NCI-H2196 treated with DMSO at 0.1 percent for 48 hours (cell line): ENCODE data around the gene GLB1L.
"Not testable (repeated sequence)": the region's sequence is repeated elsewhere in the genome, so short reads cannot be mapped to it uniquely, and the experiment has no call there.

ENCODE experiments used
- DNase-seq: peaks from one replicate; lab custom pipeline; 2025; ENCODE audit not compliant: unreplicated experiment; lab: John Stamatoyannopoulos, UW

Gene GLB1L

DNA sequence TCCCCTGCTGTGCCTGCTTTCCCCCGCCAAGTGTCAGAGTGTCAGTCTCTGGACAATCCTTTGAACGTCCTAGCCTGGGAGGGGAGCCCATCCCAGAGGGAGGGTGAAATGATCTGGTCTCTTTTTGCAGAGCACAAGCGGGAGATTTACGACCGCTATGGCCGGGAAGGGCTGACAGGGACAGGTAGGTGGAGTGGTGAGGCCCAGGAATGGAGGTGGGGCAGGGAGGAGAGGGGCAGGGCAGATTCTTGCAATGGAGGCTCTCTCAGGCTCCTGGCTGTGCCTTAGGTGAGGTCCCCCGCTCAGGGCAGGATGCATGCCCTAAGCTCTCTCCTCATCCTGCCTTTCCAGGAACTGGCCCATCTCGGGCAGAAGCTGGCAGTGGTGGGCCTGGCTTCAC is 36.3 kb upstream of the GLB1L start:
- DNase-seq: no peak

DNA sequence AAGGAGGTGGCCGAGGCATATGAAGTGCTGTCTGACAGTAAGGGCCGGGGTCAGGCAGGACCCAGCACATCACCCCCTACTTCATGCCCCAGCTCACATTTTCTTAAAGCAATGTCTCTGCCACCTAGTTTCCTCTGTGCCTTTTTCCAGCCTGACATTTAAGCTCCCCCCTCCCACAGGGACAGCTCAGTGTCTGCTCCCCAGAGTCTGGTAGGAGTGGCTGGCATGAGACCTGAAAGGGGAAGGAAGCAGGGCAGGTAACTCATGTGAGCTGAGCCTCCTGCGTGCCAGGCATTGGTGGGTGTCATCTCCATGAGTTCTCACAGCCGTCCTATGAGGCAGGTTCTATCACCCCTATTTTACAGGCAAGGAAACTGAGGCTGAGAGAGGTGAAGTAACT is 35.4 kb upstream of the GLB1L start:
- no peak for DNase-seq

DNA sequence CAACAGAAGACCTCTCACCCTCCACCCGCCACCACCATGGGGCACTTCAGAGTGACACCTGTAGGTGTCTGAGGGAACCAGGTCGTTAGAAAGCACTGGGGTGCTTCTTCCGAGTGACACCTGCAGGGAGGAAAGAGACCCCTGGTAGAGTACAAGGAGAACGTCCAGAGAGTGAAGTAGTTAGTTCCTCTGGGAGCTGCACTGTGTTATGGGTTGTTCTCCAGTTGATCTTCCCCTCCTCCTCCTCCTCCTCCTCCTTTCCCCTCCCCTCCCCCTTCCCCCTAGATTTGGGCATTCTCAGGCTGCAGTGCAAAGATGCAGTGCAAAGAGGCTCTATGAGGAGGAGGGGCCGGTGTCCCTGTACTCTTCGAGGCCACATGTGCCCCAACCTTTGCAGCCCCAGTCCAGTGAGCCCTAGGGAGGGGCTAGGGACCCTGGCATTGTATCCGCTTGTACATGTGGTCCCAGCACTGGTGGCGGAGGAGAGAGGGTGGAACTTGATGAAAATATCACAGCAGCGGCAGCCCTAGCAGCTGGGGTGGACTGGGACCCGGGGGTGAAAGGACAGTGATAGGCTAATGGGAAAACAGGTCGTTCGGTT is 34.8 kb upstream of the GLB1L start:
- no peak for DNase-seq

DNA sequence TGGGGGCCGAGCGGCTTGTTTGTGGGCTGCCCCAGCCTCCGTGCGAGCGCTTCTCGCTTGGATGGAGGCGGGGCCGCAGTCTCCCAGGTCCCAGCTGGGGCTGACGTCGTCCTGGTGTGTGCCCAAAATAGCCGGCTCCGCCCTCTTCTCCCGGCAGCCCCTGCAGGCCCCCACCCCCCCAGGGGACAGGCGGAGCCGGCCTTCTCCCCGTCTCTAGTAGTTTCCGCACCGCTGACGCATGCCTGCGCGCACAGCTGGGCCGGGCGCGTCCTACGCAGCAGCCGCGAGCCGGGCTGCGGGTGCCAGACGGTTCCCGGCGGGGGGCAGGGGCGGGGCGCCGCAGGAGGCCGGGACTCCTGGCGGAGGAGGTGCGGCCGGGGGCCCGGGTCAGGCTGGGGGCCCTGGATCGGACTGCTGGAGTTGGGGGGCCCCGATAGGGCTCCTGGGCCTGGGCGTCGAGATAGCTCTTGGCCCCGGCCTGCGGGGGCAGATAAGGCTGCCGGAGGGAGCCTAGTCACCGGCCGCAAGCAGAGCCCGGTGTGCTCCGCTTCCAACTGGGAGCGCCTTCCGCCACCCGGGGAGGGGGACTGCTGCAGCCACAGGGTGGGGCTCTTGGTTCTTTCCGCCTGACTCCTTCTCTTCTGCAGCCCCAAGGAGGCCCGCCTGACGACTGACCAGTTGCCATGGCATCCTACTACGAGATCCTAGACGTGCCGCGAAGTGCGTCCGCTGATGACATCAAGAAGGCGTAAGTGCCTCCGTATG is 34.1 kb upstream of the GLB1L start, which contains the start of gene DNAJB2:
DNAJB2 (plus strand) TSS at position 216 of the 765 bp plus-strand sequence; CDS start at position 684, 468 bp downstream.
- peak; percentile 96 for DNase-seq

DNA sequence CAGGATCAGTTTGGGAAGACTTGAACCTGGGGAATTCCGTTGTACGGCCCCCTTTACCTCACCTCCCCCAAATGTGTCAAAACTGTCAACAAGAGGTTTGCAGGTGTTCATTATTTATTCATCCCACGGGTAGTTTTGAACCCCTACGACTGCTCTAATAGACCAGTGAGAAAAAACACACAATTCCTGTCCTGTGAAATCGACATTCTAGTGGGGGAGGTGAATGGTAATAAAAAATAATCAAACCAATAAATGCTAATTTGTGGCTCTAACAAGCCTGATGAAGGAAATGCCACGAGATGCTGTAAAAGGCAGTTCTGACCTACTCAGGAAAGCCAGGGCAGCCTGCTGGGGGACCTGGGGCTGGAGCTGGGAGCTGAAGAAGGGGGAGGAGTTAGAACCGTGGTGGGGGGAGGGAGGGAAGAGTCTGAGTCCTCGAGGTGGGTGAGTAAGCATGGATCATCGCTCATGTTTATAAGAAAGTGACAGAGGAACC is 33.5 kb upstream of the GLB1L start:
- DNase-seq: no peak

DNA sequence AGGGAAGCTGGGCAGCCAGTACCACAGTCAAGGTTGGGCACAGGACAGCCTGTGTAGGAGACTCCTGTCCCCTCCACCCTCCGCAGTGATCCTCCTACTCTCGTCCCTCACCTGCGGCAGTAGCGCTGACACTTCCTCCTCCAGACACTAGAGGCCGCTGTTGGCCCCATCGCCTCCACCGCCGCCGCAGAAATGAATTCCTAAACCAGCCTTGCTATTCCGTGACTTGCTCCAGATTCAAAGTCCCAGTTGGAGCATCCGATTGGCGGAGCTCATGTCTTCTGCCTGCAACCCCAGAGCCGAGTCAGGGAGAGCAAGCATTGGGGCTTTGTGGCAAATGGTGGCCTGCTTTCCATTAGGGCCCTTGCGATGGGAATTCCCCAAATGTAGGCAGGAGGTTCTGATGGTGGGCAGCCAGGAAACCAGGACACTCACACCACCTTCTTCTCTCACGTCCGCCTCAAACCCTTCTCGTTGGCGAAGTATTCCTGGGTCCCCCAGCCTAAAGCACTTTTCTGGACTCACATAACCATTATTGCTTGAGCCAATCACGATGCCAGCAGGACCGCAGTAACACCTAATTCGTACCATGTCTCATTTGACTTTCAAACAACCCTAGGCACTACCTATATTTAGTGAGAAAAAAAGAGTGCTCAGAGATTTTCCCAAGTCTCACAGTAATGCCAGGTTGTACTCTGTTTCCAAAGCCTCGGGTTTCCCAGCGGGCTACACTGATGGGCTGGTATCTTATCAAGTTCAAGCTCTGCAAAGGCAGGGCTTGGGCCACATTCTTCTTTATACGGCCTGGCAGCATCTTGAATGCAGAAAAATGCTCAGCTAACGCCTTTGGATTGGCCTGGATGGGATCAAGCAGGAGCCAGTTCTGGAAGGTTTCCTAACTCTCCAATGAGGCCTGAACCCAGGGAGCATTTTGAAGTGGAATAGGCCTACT is 32.7 kb upstream of the GLB1L start:
- DNase-seq: peak; percentile 86

DNA sequence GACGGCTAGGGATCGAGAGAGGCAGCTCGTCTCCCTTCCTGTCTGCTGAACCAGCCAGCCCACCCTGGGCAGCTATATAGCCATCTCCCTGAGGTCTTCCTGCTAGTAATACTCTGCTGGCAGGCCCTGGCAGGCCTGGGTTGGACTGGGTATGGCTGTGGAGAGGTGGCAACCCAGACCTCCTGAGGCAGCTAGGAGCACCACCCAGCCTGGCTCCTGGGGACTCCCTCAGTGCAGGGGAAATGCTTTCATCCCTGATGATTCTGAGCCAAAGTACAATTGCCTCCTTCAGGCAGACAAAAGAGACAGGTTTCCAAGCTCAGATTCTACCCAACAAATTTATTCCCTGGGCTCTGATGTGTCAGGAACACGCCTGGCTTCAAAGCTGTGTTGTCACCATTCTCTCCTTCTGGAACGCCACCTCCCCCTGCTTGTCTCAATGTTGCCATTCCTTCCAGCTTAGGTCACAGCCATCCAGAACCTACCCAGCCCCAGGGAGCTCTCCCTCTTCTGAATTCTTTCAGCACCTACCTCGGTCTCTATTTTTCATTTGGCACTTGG is 29.2 kb upstream of the GLB1L start:
- DNase-seq: no peak

DNA sequence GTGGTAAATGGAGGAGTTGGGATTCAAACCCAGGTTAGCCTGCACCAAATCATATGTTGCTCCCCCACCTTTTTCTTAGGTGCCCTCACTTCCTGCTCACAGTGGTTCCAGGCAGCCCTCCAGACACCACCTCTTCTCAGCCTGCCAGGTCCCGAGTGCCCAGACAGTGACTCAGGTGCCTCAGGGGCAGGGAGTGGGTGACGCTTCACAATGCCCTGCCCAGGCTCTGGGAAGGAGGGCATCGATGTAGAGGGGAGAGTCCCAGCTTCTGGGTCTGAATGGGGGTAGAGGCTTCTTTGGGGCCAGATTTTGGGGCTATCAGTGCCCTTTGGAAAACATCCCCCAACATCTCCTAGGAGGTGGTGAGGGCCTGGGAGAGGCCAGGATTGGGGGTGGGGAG is 28.7 kb upstream of the GLB1L start:
- no peak for DNase-seq

DNA sequence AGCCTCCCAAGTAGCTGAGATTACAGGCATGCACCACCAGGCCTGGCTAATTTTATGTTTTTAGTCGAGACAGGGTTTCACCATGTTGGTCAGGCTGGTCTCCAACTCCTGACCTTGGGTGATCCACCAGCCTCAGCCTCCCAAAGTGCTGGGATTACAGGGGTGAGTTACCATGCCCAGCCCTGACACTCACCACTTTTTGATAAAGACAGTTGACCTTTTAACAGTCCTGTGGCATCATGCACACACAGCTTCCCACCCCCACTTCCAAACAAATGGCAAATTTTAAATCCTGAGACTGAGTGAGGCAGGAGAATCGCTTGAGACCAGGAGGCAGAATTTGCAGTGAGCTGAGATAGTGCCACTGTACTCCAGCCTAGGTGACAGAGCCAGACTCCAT is 27.8 kb upstream of the GLB1L start:
- DNase-seq: no peak

DNA sequence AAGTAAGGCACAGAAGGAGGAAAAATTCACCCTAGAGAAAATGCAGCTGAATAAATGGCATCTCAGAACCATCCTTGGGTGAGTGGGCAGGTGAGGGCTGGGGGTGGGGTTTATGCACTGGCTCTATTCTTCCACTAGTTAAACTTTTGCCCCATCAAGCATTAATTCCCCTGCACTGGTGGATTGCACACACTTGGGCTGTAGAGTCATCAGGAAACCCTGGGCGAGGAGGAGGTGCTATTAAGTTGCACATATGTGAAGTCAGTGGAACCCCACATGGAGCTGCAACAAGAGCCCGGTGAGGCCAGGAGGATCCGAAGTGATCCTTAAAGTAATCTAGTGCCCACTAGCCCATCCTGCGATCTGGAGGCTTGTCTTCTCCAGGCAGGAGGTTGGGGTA is 27.1 kb upstream of the GLB1L start:
- DNase-seq: no peak

DNA sequence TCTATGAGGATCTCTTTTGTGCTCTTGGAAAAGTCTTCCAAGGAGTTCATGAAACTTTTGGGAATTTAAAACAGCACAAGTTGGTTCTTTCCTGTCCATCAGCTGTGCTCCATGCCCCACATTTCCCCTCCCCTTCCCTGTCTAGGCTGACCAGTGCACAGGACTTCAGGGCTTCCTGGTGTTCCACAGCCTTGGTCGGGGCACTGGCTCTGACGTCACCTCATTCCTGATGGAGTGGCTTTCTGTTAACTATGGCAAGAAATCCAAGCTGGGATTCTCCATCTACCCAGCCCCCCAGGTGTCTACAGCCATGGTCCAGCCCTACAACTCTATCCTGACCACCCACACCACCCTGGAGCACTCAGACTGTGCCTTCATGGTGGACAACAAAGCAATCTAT is 25.8 kb upstream of the GLB1L start:
- DNase-seq: no peak

DNA sequence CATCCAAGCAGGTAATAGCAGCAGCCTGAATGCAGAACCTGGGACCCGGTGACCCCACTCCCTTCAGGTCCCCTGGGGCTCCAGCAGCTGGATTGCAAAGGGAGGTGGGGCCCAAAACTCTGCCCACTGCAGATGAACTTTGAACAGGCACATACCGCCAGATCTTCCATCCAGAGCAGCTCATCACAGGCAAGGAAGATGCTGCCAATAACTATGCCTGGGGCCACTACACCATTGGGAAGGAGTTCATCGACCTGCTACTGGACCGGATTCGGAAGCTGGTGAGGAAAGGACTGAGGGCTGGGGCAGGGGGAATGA is 24.8 kb upstream of the GLB1L start:
- DNase-seq: no peak

DNA sequence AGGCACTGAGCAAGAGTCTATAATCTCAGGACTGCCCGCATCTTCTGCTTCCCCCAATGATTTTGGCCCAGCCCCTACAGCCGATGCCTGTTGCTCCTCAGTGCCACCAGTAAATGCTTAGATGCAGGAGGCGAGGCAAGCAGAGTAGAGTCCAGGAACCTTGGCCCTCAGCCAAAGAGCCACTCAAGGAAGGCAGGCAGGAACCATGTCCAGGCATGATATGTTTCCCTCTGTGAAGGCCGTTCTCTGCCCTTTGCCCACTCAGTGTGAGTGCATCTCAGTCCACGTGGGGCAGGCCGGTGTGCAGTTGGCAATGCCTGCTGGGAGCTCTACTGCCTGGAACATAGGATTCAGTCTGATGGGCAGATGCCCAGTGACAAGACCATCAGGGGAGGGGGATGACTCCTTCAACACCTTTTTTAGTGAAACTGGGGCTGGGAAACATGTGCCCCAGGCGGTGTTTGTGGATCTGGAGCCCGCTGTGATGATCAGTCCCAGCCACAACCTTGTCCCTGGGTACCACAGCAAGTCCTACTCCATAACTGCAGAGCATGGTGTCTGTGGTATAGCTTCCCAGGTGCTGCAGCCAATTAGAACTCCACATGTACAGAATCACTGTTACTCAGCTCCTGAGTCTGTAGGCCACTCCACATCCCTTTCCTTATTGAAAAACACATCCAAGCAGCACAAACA is 24.3 kb upstream of the GLB1L start:
- DNase-seq: peak; percentile 51

DNA sequence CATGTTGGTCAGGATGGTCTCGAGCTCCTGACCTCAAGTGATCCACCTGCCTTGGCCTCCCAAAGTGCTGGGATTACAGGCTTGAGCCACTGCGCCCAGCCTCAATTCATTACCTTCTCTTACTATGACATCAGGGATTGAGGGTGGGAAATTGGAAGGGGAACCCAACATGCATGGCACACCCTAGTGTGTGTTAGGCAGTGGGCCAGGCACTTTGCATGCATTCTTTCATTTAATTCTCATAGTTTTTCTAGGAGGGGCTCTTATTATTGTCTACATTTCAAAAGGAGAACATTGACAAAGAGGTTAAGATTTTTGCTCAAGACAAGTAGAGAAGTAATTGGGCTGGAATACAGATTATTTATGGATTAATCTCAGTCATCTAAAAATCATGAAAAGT is 23.1 kb upstream of the GLB1L start:
- DNase-seq: no peak

DNA sequence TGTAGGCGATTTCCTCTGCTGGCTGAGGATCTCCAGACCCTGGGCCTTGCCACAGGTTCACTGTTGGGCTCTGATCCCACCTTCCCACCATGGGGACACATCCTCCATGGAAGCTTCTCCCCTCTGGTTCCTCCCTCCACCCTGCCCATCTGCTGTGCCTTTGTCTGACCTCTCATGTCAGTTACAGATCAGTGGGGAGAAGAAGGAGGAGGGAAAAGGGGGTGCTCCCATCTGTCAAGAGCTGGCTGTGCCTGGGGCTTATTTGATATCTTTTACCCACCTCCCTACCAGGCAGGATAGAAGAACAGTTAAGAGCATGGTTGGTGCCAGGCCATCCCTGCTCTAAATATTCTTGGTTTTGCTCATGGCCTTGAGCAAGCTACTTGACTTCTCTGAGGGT is 21.6 kb upstream of the GLB1L start:
- no peak for DNase-seq

DNA sequence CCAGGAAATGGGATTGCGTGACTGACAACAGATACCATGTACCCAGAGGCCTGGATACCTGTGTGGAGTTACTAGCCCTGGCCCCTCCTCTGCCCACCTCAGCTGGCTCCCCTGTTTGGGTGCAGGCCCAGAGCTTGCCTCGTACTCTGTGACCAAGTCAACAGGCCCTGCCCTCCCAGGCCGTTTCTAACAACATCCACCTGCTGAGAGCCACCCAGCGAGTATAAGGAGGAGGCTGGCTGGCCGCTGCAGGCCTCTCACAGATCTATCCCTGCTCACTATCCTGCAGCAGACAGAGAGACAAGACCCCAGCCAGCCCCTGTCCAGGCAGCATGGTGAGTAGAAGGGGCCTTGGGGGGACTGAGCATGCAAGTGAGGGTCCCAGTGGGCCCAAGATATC is 21.0 kb upstream of the GLB1L start:
- no peak for DNase-seq

DNA sequence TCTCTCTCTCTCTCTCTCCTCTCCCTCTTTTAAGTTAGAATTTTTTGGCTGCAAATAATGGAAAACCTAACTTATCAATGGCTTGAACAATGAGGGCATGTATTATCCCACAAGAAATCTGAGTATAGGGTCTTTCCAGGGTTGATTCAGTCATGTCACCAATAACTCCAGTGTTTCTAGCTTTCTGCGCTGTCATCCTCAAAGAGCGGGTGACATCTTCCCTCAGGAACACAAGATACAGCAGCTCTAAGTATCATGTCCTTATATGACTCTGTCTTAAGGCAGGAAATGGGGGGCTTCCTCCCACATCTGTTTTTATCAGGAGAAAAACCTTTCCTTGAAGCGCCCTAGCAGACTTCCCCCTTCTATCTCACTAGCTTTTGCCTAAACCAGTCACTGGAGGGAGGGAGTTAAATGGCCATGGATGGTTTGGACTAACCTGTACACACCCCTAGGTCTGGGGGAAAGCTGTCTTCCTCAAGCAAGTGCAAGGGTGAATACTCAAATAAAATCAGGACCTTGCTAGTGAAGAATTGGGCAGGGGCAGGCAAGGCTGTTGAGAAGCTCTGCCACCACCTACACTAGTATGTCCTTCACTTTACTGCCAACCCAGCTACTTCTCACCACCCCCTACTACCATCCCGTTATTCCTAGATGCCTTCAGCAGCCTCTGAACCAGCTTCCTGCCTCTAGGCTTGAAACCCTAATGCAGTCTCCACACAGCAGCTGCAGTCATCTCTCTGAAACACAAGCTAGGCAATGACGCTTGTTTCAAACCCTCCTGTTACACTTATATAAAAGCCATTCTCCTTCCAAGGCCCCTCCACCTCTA is 16.0 kb upstream of the GLB1L start:
- DNase-seq: no peak

DNA sequence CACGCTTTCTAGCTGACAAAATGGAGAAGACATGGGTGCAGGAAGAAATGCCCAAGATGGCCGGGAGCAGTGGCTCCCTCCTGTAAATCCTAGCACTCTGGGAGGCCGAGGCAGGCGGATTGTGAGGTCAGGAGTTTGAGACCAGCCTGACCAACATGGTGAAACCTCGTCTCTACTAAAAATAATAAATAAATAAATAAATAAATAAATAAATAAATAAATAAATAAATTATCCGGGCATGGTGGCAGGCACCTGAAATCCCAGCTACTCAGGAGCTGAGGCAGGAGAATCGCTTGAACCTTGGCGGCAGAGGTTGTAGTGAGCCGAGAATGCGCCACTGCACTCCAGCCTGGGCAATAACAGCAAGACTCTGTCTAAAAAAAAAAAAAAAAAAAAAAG is 13.7 kb upstream of the GLB1L start:
- DNase-seq: not testable (repeated sequence)

DNA sequence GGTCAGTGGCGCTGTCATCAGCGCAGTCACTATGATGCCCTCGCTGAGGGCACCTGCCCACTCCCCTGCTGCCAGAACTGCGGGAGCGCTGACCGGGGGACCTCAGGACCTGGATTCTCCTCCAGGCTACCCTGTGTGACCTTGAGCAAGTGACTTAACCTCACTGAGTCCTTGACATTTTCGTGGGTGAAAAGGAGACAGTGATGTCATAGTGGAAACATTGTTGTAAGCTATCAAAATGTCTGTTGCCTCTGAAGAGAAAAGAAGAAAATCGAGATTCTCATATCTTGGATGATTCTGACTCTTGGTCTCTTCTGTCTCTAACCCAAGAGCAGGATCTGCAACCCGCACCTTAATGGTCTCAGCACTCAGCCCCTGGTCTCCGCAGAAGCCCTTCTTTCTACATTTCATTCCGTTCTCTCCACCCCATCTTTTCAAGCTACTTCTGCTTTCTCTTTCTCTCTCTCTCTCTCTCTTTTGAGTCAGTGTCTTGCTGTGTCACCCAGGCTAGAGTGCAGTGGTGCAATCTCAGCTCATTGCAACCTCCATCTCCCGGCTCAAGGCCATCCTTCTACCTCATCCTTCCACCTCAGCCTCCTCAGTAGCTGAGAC is 9.5 kb upstream of the GLB1L start:
- no peak for DNase-seq
